HG02678 (cell line): ENCODE measurements around the gene SLAMF8.

Source experiments
- ATAC-seq: cut with Tn5 transposase; IDR thresholded peaks from one replicate; pipeline ENCODE4 v1.9.1; 2021; ENCODE audit warnings: mild to moderate bottlenecking, moderate library complexity; ENCODE audit not compliant: unreplicated experiment

Gene SLAMF8

DNA sequence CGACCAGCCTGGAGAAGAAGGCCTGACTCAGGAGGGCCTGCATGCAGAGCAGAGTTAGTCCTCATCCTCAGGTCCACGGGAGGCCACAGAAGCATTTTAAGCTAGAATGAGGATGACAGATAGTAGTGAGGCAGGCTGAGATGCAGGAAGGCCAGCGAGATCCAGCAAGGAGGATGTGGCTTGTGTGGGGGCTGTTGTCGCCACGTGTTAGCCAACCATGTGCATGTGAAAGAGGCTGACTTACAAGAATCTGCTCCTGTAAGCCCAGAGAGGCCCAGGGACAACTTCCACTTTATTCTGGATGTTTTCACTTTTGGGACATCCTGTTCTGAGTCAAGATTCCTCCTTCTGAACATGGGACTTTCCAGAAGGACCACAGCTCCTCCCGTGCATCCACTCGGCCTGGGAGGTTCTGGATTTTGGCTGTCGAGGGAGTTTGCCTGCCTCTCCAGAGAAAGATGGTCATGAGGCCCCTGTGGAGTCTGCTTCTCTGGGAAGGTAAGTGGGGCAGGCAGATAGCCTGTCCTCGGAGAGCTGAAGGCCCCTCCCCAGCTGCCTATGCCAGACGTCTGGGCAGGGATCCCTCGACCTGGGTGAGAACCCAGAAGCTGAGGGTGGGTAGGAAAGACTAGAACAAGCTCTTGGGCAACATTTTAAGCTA, at the start of gene SLAMF8:
SLAMF8 (plus strand) TSS at position 433 of the 661 bp plus-strand sequence; CDS start at position 459, 26 bp downstream.
- no peak for ATAC-seq

- no peak for ATAC-seq
These were observed 48.4 kb upstream of the SLAMF8 start for GRCh38 chr1:159778266-159778665.

GRCh38 chr1:159779403-159779851, 47.2 kb upstream of the SLAMF8 start:
- ATAC-seq, result no peak

GRCh38 chr1:159780583-159781582, 45.8 kb upstream of the SLAMF8 start, which contains the start of gene DUSP23:
Gene DUSP23 (plus strand): TSS chr1:159780962. CDS start chr1:159781101, 139 bp downstream.
- peak; percentile 98 for ATAC-seq

- no peak for ATAC-seq
These were observed 44.7 kb upstream of the SLAMF8 start for GRCh38 chr1:159781992-159782391.

GRCh38 chr1:159783724-159784123, 42.9 kb upstream of the SLAMF8 start:
- ATAC-seq, result no peak

- ATAC-seq, result no peak
These were observed 40.2 kb upstream of the SLAMF8 start for GRCh38 chr1:159786465-159786864.

DNA sequence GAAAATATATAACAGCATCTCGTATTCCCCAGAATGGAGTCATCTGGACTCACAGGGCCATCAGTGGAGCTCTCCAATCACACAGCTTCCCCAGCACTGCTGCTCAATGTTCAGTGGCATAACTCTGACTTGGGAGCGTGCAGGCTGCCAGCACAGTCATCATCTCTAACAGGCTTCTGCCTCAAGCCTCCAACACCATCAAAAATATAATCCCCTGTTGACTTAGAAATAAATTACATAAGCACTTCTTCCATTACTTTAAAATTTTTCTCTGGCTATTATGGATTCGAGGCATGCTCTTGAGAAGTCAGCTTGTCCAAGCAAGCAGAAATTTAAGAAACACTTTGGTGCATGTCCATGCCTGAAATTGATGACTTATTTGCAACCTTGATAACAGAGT, 39.7 kb upstream of the SLAMF8 start:
- no peak for ATAC-seq

DNA sequence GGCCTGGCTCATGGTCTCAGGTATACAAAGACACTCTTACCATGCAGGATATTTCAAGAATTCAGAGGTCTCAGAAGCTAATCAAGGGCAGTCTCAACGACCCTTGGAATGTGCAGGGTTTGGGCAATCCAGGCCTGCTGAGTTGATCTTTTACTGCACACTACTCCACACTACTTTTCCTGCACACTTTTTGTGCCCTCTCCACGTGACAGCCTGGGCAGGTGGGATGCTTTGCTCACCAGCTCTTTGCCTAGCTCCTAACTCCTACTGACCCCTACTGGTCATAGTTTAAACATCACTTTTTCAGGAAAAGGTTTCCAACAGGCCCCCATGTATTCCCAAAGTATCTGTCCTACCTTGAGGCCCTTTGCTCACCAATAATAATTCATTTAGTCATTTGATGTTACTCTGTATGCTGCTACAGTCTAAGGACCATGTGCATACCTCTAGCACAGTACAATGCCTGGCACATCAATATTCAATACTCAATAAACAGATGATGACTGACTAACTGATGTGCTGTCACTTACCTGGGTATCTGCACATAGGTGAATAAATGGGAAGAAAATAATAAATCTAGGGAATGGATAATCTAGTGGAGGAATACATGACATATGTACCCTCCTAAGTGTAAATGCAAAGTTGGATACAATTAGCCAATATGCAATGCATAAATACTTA, 36.3 kb upstream of the SLAMF8 start:
- no peak for ATAC-seq

DNA sequence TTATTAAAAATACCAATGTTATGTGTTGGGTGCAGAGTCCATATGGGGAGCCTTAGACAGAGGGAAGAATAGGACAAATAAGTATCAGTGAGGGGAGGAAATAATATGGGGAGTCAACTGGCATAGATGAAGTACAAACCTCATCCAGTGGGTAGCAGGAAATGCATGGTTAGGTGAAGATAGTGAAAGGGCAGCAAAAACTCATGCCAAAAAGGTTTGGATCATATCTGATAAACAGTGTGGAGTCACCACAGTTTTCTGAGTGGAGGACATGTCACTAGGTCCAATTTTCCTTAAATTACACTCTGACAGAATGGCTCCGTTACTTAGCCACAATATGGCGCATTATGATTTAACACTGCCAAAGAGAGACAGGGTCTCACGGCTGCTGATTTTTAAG, 35.6 kb upstream of the SLAMF8 start:
- no peak for ATAC-seq

- ATAC-seq, result no peak
These were observed 35.2 kb upstream of the SLAMF8 start for GRCh38 chr1:159791461-159791860.

- ATAC-seq, result no peak
These were observed 31.1 kb upstream of the SLAMF8 start for GRCh38 chr1:159795534-159795933.

- no peak for ATAC-seq
These were observed 27.8 kb upstream of the SLAMF8 start for GRCh38 chr1:159798893-159799292.

- ATAC-seq, result no peak
These were observed 27.2 kb upstream of the SLAMF8 start for GRCh38 chr1:159799446-159799985.

DNA sequence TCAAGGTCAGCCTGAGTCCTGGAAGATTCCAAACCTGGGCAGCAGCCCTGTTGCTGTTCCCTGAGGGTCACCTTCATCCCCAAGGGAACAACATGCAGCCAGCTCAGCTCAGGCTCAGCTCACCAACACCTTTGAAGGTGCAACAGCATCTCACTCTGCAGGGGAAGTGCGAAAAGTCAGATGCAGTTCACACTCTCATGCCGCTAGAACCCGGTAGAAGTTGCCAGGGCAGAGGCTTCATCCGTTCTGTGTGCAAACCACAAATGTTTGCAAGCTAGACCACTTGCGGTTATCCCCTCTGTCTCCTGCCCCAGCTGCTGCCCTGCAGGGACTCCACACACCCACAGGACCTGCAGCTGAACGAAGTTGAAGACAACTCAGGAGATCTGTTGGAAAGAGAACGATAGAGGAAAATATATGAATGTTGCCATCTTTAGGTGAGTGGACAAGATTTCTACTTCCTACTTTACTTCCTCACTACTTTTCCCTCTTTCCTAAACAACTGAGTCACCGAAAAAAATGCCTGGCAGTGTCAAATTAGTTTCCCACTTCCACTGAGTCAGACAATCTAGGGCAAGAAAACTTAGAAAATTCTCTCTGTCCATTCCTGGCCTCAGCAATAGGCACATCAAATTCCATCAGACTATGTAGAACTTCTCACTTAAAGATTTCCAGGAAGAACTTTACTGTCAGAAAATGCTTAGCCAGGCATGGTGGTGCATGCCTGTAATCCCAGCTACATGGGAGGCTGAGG, 26.3 kb upstream of the SLAMF8 start:
- peak; percentile 70 for ATAC-seq

DNA sequence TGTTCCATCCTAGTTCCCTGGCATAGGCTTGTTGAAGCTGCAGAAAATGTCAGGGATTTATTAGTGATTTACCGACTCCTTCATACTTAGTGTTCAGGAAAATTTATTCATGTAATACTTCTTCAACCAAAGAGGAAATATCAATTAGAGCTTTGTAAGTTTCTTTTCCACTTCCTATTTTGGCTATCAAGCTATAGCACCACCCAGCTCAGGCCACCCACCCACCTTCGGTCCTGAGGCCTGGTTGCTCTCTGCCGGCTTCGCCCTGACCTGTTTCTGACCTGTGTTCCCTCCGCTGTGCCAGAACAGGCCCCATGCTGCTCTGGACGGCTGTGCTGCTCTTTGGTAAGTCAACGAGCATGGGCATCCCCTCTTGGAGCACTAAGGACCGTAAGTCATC, 24.6 kb upstream of the SLAMF8 start, which contains the start of gene FCRL6:
FCRL6 (plus strand) TSS at position 250 of the 400 bp plus-strand sequence; CDS start at position 315, 65 bp downstream.
- ATAC-seq, result no peak

DNA sequence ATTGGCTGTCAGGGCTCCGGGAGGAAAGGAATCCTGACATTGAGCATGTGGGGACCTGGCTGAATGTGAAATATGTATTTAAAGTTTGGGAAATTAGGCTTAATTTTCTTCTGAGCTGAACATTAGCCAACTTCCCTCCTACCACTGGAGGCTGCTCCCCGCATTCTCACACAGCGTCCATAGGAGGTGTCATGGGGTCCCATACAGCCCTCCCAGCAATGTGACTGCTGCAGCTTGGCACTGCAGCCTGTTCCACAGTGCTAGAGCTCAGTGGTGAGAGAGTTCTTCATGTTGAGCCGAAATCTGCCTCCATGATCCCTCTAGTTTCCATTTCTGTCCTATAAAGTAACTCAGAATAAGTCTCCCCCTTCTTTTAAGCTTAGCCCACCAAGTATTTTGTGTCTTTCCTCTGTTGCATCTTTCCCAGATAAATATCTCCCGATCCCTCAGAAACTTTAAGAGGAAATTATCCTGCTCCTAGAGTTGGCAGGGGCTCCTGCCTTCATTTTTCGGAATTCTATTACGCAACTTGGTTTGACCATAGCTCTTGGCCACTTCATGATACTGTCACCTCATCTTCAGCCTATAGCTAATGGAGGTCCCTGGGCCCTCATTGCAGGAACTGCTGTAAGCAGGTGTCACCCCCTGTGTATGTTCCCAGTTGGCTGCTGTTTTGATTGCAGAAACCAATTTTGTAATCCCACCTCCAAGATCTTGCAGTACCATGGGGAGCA, 22.6 kb upstream of the SLAMF8 start:
- no peak for ATAC-seq

DNA sequence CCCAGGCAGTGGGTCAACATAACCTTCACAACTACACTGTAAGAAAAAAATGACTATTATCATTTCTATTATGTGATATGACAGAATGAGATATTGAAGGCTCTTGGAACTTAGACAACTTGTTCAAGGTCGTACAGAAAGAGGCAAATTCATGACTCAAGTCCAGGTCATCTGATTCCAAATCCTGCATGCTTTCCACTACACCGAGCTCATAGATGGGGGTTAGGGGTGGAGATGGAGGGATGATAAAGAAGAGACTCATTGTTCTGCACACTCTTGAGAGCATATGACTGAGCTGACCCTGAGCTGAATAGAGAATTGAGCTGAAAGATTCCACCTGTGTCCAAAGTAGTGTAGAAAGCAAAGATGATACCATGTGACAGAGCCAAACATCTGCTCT, 21.7 kb upstream of the SLAMF8 start:
- no peak for ATAC-seq

DNA sequence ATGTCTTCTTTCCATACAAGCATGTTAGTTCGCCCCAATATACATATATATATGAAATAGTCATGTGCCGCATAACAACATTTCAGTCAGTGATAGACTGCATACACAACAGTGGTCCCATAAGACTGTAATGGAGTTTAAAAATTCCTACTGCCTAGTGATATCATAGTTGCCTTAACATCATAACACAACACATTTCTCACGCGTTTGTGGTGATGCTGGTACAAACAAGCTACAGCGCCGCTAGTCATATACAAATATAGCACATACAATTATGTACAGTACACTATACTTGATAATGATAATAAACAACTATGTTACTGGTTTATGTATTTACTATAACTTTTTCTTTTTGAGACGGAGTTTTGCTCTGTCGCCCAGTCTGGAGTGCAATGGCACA, 10.7 kb upstream of the SLAMF8 start:
- no peak for ATAC-seq
